Tibial artery (tissue), 4 donors: Measurements from ENCODE around the gene CLTA.
"Not testable (repeated sequence)": the region's sequence is repeated elsewhere in the genome, so short reads cannot be mapped to it uniquely, and the experiment has no call there.

ENCODE experiments used
- DNase-seq, 2 donors: peaks; one replicate each; pipeline ENCODE4 v3.0.0-alpha.2; 2019
- H3K27ac ChIP-seq, 2 donors: fragments of 200-600 bp; sonication (generic) in 1 of 2; 1 replicate in 1 of 2; 2 replicates in 1 of 2; pipeline ENCODE4 v1.5.1; 2018 to 2019; ENCODE audit warnings: mild to moderate bottlenecking in 1 of 2
- H3K27me3 ChIP-seq, 2 donors: fragments of 200-600 bp; sonication (generic) in 1 of 2; one replicate each; pipeline versions ENCODE4 v1.5.1 to v1.6.0; 2016 to 2019
- H3K36me3 ChIP-seq, 3 donors: fragments of 200-600 bp; sonication (generic) in 2 of 3; one replicate each; pipeline ENCODE4 v1.5.1; 2016 to 2019; ENCODE audit warnings: mild to moderate bottlenecking in 2 of 3
- H3K4me1 ChIP-seq, 4 donors: fragments of 200-600 bp; sonication (generic) in 2 of 4; 1 replicate in 3 of 4; 2 replicates in 1 of 4; pipeline ENCODE4 v1.5.1; 2016 to 2019
- H3K4me3 ChIP-seq, 2 donors: fragments of 200-600 bp; sonication (generic) in 1 of 2; 1 replicate in 1 of 2; 2 replicates in 1 of 2; pipeline ENCODE4 v1.5.1; 2018 to 2019; ENCODE audit warnings: mild to moderate bottlenecking in 2 of 2
- H3K9me3 ChIP-seq, 3 donors: fragments of 200-600 bp; sonication (generic) in 1 of 3; one replicate each; pipeline ENCODE4 v1.5.1; 2016 to 2019
- intact Hi-C: fragments of 100-400 bp; cut with DNase I; formaldehyde crosslinking; loops from one replicate; pipeline ENCODE4 v1.15.0; 2023; ENCODE audit warnings: low total_unique reads
- TF ChIP-seq, protein P1 (sequence below), 2 experiments: fragments of 200-600 bp in 1 of 2; fragments of 450-650 bp in 1 of 2; IDR thresholded peaks; one replicate each; pipeline ENCODE4 v1.5.1; 2017 to 2019; ENCODE audit warnings: antibody characterized with exemption in 2 of 2, mild to moderate bottlenecking in 1 of 2, moderate library complexity in 1 of 2

Gene CLTA

DNA sequence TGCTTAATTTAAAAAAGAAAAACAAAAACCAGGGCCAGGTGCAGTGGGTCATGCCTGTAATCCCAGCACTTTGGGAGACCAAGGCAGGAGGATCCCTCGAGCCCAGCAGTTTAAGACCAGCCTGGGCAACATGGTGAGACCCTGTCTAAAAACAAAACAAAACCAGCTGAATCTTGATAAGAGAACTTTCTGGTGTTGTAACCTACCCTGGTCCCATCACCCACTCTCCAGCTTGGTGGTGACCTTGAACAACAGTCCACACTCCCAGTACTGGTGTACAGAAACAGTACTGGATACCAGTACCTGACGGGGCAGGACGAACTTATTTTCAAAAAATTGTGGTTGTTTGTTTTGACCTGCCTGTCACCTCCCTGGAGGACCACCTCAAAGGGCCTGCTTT, 30.9 kb downstream of the CLTA start:
- no peaks in the 10 kb centered on the region for H3K27me3 ChIP-seq
- TF ChIP-seq, protein P1, sequence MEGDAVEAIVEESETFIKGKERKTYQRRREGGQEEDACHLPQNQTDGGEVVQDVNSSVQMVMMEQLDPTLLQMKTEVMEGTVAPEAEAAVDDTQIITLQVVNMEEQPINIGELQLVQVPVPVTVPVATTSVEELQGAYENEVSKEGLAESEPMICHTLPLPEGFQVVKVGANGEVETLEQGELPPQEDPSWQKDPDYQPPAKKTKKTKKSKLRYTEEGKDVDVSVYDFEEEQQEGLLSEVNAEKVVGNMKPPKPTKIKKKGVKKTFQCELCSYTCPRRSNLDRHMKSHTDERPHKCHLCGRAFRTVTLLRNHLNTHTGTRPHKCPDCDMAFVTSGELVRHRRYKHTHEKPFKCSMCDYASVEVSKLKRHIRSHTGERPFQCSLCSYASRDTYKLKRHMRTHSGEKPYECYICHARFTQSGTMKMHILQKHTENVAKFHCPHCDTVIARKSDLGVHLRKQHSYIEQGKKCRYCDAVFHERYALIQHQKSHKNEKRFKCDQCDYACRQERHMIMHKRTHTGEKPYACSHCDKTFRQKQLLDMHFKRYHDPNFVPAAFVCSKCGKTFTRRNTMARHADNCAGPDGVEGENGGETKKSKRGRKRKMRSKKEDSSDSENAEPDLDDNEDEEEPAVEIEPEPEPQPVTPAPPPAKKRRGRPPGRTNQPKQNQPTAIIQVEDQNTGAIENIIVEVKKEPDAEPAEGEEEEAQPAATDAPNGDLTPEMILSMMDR (IDR thresholded peaks at IDR 0.05): no peak
- no peak overlapping the region for H3K4me3 ChIP-seq
- H3K36me3 ChIP-seq: peaks cover 67 to 100% (median 93%) of the 10 kb centered on the region in 3 donors
- no peak overlapping the region for H3K27ac ChIP-seq
- H3K9me3 ChIP-seq: peaks cover 0 to 6% (median 0%) of the 10 kb centered on the region in 3 donors
- DNase-seq: no peak
- H3K4me1 ChIP-seq: peaks cover 0 to 11% (median 0%) of the 10 kb centered on the region in 4 donors
- intact Hi-C loops: no loop called here

DNA sequence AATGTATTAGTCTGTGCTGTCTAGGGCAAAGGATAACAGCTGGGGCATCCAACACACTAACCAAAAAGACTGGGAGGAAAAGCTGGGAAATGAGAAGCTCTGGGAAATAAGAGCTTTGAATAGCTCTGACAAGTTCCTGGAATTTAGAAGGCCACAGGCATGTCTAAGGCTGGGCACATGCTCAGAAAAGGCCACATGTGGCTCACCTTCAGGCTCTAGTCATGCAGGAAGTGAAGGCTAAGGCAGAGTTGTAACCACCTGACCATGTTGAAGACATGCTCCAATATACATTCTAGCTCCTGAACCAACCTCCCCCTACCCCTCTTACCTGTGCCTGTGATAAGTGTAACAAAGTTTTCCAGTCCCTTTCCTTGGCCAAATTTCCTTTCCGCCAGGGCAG, 31.7 kb downstream of the CLTA start:
- peaks cover 0 to 11% (median 0%) of the 10 kb centered on the region in 4 donors for H3K4me1 ChIP-seq
- H3K4me3 ChIP-seq: no peak overlapping the region
- TF ChIP-seq, protein P1 (IDR thresholded peaks at IDR 0.05): no peak
- no peak for DNase-seq
- H3K36me3 ChIP-seq: peaks cover 72 to 100% (median 93%) of the 10 kb centered on the region in 3 donors
- no peak overlapping the region for H3K27ac ChIP-seq
- intact Hi-C loops: no loop called here
- H3K27me3 ChIP-seq: no peaks in the 10 kb centered on the region
- H3K9me3 ChIP-seq: peaks cover 0 to 6% (median 0%) of the 10 kb centered on the region in 3 donors

DNA sequence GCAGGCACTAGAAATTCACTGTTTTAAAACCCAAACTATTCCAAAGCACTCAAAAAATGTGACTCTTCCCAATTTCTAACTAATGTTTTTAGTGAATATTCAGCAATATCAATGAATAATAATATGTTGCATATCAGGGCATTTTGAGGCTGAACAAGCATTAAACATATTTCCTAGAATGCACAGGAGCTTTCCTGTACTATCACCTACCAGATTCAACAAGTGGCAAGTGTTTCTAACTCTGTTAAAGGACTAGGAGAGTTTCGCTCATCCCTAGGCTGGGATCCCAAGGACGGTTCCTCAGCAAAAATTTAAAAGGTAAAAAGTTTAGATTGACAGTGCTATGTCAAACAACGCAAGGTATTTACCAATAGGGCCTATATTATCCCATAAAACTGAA, 46.5 kb downstream of the CLTA start:
- H3K9me3 ChIP-seq: no peaks in the 10 kb centered on the region
- H3K27ac ChIP-seq: no peak overlapping the region
- intact Hi-C loops: no loop called here
- no peak for DNase-seq
- no peaks in the 10 kb centered on the region for H3K27me3 ChIP-seq
- TF ChIP-seq, protein P1 (IDR thresholded peaks at IDR 0.05): no peak
- no peak overlapping the region for H3K4me3 ChIP-seq
- no peaks in the 10 kb centered on the region for H3K4me1 ChIP-seq
- peaks cover 15 to 68% (median 28%) of the 10 kb centered on the region in 3 donors for H3K36me3 ChIP-seq

DNA sequence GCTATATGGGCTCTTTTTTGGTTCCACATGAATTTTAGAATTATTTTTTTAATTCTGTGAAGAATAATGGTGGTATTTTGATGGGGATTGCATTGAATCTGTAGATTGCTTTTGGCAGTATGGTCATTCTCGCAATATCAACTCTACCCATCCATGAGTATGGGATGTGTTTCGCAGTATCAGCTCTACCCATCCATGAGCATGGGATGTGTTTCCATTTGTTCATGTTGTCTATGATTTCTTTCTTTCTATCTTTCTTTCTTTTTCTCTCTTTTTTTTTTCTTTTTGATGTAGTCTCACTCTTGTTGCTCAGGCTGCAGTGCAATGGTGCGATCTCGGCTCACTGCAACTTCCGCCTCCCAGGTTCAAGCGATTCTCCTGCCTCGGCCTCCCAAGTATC, 48.5 kb downstream of the CLTA start:
- H3K27ac ChIP-seq, H3K27me3 ChIP-seq, intact Hi-C loops, DNase-seq, H3K4me1 ChIP-seq, H3K4me3 ChIP-seq, H3K9me3 ChIP-seq: not testable (repeated sequence)
- peaks cover 0 to 66% (median 32%) of the 10 kb centered on the region in 3 donors for H3K36me3 ChIP-seq

DNA sequence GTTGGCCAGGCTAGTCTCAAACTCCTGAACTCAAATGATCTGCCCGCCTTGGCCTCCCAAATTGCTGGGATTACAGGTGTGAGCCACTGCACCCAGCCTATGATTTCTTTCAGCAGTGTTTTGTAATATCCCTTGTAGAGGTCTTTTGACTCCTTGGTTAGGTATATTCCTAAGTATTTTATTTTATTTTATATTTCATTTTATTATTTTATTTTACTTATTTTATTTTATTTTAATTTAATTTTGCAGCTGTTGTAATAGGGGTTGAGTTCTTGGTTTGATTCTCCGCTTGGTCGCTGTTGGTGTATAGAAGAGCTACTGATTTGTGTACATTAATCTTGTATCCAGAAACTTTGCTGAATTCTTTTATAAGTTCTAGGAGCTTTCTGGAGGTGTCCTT, 49.0 kb downstream of the CLTA start:
- intact Hi-C loops, H3K27me3 ChIP-seq: not testable (repeated sequence)
- peaks cover 1 to 65% (median 33%) of the 10 kb centered on the region in 3 donors for H3K36me3 ChIP-seq

DNA sequence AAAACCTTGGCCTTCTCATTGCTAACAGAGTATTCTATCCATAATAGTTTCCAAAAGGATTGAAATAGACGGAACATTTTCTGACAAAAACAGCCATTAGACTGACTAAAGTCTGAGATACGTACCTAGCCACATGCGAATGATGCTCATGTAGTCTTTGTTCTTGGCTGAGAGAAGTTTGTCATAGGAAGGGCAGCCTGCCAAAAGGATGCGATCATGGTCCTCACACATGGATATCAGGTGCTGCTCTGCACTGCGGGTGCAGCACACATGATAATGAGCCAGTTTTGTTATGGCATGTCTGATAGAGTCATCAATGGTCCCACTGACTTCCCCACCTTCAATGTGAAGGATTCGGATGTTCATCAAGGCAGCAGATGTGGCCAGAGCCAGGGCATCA, 55.2 kb downstream of the CLTA start:
- intact Hi-C loops: no loop called here
- Histone ChIP-seq H3K36me3 (peaks cover 16 to 52% (median 41%) of the 10 kb centered on the region in 3 donors), H3K9me3 (no peaks in the 10 kb centered on the region), H3K27ac (no peak overlapping the region), H3K27me3 (no peaks in the 10 kb centered on the region), H3K4me3 (no peak overlapping the region), H3K4me1 (peaks cover 0 to 24% (median 0%) of the 10 kb centered on the region in 4 donors)
- TF ChIP-seq, protein P1 (IDR thresholded peaks at IDR 0.05): no peak
- DNase-seq: no peak

More for the DNA sequence above, 49.0 kb downstream of the CLTA start:
- H3K4me3 ChIP-seq, H3K4me1 ChIP-seq, H3K9me3 ChIP-seq, H3K27ac ChIP-seq, DNase-seq: not testable (repeated sequence)

DNA sequence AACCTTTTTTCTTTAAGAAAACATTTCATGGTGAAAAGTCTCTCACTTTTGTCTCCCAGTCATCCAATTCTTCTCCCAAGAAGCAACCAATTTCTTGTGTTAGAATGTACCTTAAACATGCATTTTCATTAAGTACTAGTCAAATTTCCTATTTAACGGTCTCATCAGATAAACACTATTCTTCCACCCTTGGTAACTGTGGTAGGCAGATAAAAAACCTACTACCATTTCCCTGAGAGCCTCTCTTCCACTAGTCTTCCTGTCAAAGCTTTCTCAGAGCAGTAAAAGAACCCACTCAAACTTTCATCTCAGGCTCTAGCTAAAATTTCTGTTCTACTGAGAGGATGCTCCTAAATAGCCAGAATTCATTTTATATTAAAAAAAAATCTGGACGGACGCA, 56.6 kb downstream of the CLTA start:
- Histone ChIP-seq H3K27me3 (no peaks in the 10 kb centered on the region), H3K4me3 (no peak overlapping the region), H3K9me3 (no peaks in the 10 kb centered on the region), H3K27ac (no peak overlapping the region), H3K4me1 (peaks cover 0 to 29% (median 0%) of the 10 kb centered on the region in 4 donors), H3K36me3 (peaks cover 16 to 40% (median 37%) of the 10 kb centered on the region in 3 donors)
- no peak for DNase-seq
- TF ChIP-seq, protein P1 (IDR thresholded peaks at IDR 0.05): no peak
- intact Hi-C loops: no loop called here
